Measurements from ENCODE around the gene FAM53A. TPM values are rescaled to one million over a fixed set of nuclear protein-coding genes. Genes with fewer than 3 reads are reported as not detected.

Gene FAM53A
- total RNA-seq, 3 donors from 2014 or later (not counting 1 experiment from before 2014, with no cell fraction given) = 1.9 to 2.9 (median 2.3) TPM

- no peaks in the 10 kb centered on the region for H3K9me3 ChIP-seq (ENCODE audit: control insufficient read depth, insufficient read depth, low read length)
- no peak for TF ChIP-seq CTCF (IDR thresholded peaks at IDR 0.05)
- Mint-ChIP-seq H3K27me3 (ENCODE audit: low read depth in 2 of 2) (no peaks in the 10 kb centered on the region), H3K36me3 (no peaks in the 10 kb centered on the region), H3K27ac (no peak overlapping the region), H3K9me3 (no peaks in the 10 kb centered on the region), H3K4me1 (no peaks in the 10 kb centered on the region), H3K4me3 (no peak overlapping the region)
- no peak overlapping the region for H3K4me3 ChIP-seq (ENCODE audit: low read length)
- no peaks in the 10 kb centered on the region for H3K36me3 ChIP-seq (ENCODE audit: control insufficient read depth, insufficient read depth, low read length)
- ATAC-seq (no peak), DNase-seq (no peak)
- 93% methylated on average over 5 of the region's 5 CpGs for WGBS (ENCODE audit: insufficient coverage)
- H3K27ac ChIP-seq (ENCODE audit: low read length) = no peak overlapping the region
- no peaks in the 10 kb centered on the region for H3K4me1 ChIP-seq (ENCODE audit: control insufficient read depth, insufficient read depth, low read length)
- intact Hi-C loops (cut with micrococcal nuclease) = no loop called here
- H3K27me3 ChIP-seq (ENCODE audit: control insufficient read depth, insufficient read depth, low read length) = no peaks in the 10 kb centered on the region
Measured at GRCh38 chr4:1656132-1656531, 28.0 kb downstream of the FAM53A start.

- ATAC-seq (no peak), DNase-seq (no peak)
- Mint-ChIP-seq H3K27ac (no peak overlapping the region), H3K4me1 (no peaks in the 10 kb centered on the region), H3K36me3 (no peaks in the 10 kb centered on the region), H3K27me3 (ENCODE audit: low read depth in 2 of 2) (no peaks in the 10 kb centered on the region), H3K9me3 (no peaks in the 10 kb centered on the region), H3K4me3 (no peak overlapping the region)
- H3K36me3 ChIP-seq (ENCODE audit: control insufficient read depth, insufficient read depth, low read length) = no peaks in the 10 kb centered on the region
- no peak overlapping the region for H3K4me3 ChIP-seq (ENCODE audit: low read length)
- no peaks in the 10 kb centered on the region for H3K27me3 ChIP-seq (ENCODE audit: control insufficient read depth, insufficient read depth, low read length)
- 97% methylated on average over 18 of the region's 18 CpGs for WGBS (ENCODE audit: insufficient coverage)
- H3K9me3 ChIP-seq (ENCODE audit: control insufficient read depth, insufficient read depth, low read length) = no peaks in the 10 kb centered on the region
- H3K27ac ChIP-seq (ENCODE audit: low read length) = no peak overlapping the region
- intact Hi-C loops (cut with micrococcal nuclease) = no loop called here
- no peaks in the 10 kb centered on the region for H3K4me1 ChIP-seq (ENCODE audit: control insufficient read depth, insufficient read depth, low read length)
- TF ChIP-seq CTCF (IDR thresholded peaks at IDR 0.05) = no peak
Measured at GRCh38 chr4:1655676-1656075, 28.4 kb downstream of the FAM53A start.

GRCh38 chr4:1655081-1655480 lies 29.0 kb downstream of the FAM53A start:
- Histone ChIP-seq H3K27ac (ENCODE audit: low read length) (no peak overlapping the region), H3K36me3 (ENCODE audit: control insufficient read depth, insufficient read depth, low read length) (no peaks in the 10 kb centered on the region), H3K9me3 (ENCODE audit: control insufficient read depth, insufficient read depth, low read length) (no peaks in the 10 kb centered on the region), H3K4me1 (ENCODE audit: control insufficient read depth, insufficient read depth, low read length) (no peaks in the 10 kb centered on the region), H3K4me3 (ENCODE audit: low read length) (no peak overlapping the region), H3K27me3 (ENCODE audit: control insufficient read depth, insufficient read depth, low read length) (no peaks in the 10 kb centered on the region)
- no peak overlapping the region for H3K4me3 Mint-ChIP-seq
- H3K9me3 Mint-ChIP-seq = no peaks in the 10 kb centered on the region
- ATAC-seq = no peak
- TF ChIP-seq CTCF (IDR thresholded peaks at IDR 0.05) = no peak
- H3K27ac Mint-ChIP-seq = no peak overlapping the region
- 96% methylated on average over 47 of the region's 47 CpGs for WGBS (ENCODE audit: insufficient coverage)
- no peak for DNase-seq
- H3K36me3 Mint-ChIP-seq = no peaks in the 10 kb centered on the region
- no peaks in the 10 kb centered on the region for H3K4me1 Mint-ChIP-seq
- intact Hi-C loops (cut with micrococcal nuclease) = no loop called here
- no peaks in the 10 kb centered on the region for H3K27me3 Mint-ChIP-seq (ENCODE audit: low read depth in 2 of 2)

- H3K27ac Mint-ChIP-seq = no peak overlapping the region
- ATAC-seq = no peak
- H3K27me3 Mint-ChIP-seq (ENCODE audit: low read depth in 2 of 2) = no peaks in the 10 kb centered on the region
- H3K4me1 Mint-ChIP-seq = no peaks in the 10 kb centered on the region
- H3K4me3 Mint-ChIP-seq = no peak overlapping the region
- H3K9me3 ChIP-seq (ENCODE audit: control insufficient read depth, insufficient read depth, low read length) = no peaks in the 10 kb centered on the region
- H3K36me3 Mint-ChIP-seq = no peaks in the 10 kb centered on the region
- 91% methylated on average over 21 of the region's 23 CpGs for WGBS (ENCODE audit: insufficient coverage)
- intact Hi-C loops (cut with micrococcal nuclease) = no loop called here
- no peak for DNase-seq
- no peaks in the 10 kb centered on the region for H3K9me3 Mint-ChIP-seq
- H3K36me3 ChIP-seq (ENCODE audit: control insufficient read depth, insufficient read depth, low read length) = no peaks in the 10 kb centered on the region
- H3K27ac ChIP-seq (ENCODE audit: low read length) = no peak overlapping the region
- H3K27me3 ChIP-seq (ENCODE audit: control insufficient read depth, insufficient read depth, low read length) = no peaks in the 10 kb centered on the region
- no peak overlapping the region for H3K4me3 ChIP-seq (ENCODE audit: low read length)
- no peaks in the 10 kb centered on the region for H3K4me1 ChIP-seq (ENCODE audit: control insufficient read depth, insufficient read depth, low read length)
- TF ChIP-seq CTCF (IDR thresholded peaks at IDR 0.05) = no peak
Measured at GRCh38 chr4:1654216-1654955, 29.7 kb downstream of the FAM53A start.

Measured in natural killer cell (primary cell).